ENCODE results near the gene TMEM165. TPM values are rescaled to one million over a fixed set of nuclear protein-coding genes. Genes with fewer than 3 reads are reported as not detected.

Gene TMEM165
- total RNA-seq, 1 donor from 2014 or later: 141 TPM

DNA sequence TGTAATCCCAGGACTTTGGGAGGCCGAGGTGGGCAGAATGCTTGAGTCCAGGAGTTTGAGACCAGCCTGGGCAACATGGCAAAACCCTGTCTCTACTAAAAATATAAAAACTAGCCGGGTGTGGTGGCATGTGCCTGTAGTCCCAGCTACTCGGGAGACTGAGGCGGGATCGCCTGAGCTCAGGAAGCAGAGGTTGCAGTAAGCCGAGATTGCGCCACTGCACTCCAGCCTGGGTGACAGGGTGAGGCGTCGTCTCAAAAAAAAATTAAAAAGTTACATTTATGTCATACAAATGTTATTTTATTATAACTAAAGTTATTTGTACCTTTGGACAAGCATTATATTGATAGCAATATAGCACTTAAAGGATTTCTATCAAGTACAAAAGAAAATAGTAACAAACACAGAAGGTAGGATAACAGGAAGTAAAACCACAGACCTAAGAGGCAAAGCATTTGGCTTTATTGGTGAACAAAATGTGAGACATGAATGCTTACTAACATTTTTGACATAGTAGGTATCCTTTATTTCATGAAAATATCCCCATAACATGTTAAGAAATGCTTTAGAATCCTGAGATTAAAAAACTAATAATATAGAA is 51.5 kb downstream of the TMEM165 start:
- intact Hi-C loops (cut with DNase I): no loop called here
- no peak overlapping the region for H3K27ac ChIP-seq
- no peak for DNase-seq
- TF ChIP-seq, protein P1, sequence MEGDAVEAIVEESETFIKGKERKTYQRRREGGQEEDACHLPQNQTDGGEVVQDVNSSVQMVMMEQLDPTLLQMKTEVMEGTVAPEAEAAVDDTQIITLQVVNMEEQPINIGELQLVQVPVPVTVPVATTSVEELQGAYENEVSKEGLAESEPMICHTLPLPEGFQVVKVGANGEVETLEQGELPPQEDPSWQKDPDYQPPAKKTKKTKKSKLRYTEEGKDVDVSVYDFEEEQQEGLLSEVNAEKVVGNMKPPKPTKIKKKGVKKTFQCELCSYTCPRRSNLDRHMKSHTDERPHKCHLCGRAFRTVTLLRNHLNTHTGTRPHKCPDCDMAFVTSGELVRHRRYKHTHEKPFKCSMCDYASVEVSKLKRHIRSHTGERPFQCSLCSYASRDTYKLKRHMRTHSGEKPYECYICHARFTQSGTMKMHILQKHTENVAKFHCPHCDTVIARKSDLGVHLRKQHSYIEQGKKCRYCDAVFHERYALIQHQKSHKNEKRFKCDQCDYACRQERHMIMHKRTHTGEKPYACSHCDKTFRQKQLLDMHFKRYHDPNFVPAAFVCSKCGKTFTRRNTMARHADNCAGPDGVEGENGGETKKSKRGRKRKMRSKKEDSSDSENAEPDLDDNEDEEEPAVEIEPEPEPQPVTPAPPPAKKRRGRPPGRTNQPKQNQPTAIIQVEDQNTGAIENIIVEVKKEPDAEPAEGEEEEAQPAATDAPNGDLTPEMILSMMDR (IDR thresholded peaks at IDR 0.05): no peak
- peaks cover 68% of the 10 kb centered on the region for H3K36me3 ChIP-seq
- no peaks in the 10 kb centered on the region for H3K4me1 ChIP-seq
- no peak for ATAC-seq
- H3K9me3 ChIP-seq: no peaks in the 10 kb centered on the region
- H3K4me3 ChIP-seq: no peak overlapping the region
- H3K27me3 ChIP-seq: no peaks in the 10 kb centered on the region

DNA sequence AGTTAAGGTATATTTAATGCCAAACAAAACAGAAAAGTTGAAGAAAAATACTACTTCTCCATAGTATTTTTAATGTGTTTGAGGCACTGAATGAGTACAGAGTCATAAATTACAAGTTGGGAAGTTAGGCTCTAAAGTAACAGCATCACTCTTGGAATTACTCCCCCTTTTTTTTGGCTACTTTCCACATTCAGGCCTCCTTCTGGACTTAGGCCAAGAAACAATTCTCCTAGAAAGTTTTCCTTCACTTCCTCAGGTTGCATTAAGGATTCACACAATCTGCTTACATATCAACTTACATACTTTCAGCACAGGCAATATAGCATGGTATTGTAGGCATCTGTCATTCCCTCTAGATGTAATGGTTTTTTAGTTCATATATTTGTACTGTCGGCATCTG is 52.1 kb downstream of the TMEM165 start:
- intact Hi-C loops (cut with DNase I): no loop called here
- H3K36me3 ChIP-seq: peaks cover 66% of the 10 kb centered on the region
- H3K27me3 ChIP-seq: no peaks in the 10 kb centered on the region
- ATAC-seq (no peak), DNase-seq (no peak)
- no peaks in the 10 kb centered on the region for H3K9me3 ChIP-seq
- H3K4me3 ChIP-seq: no peak overlapping the region
- TF ChIP-seq, protein P1 (IDR thresholded peaks at IDR 0.05): no peak
- H3K4me1 ChIP-seq: no peaks in the 10 kb centered on the region
- no peak overlapping the region for H3K27ac ChIP-seq

GRCh38 chr4:55450566-55450965 is 54.8 kb downstream of the TMEM165 start:
- intact Hi-C loops (cut with DNase I): no loop called here
- TF ChIP-seq, protein P1 (IDR thresholded peaks at IDR 0.05): no peak
- Histone ChIP-seq H3K36me3 (peaks cover 63% of the 10 kb centered on the region), H3K4me1 (no peaks in the 10 kb centered on the region), H3K4me3 (no peak overlapping the region), H3K9me3 (no peaks in the 10 kb centered on the region), H3K27ac (no peak overlapping the region), H3K27me3 (no peaks in the 10 kb centered on the region)
- no peak for DNase-seq
- no peak for ATAC-seq

- Histone ChIP-seq H3K36me3 (peaks cover 13% of the 10 kb centered on the region), H3K4me1 (no peaks in the 10 kb centered on the region), H3K4me3 (no peak overlapping the region), H3K9me3 (no peaks in the 10 kb centered on the region), H3K27me3 (no peaks in the 10 kb centered on the region), H3K27ac (no peak overlapping the region)
- no peak for ATAC-seq
- intact Hi-C loops (cut with DNase I): no loop called here
- TF ChIP-seq, protein P1 (IDR thresholded peaks at IDR 0.05): no peak
- no peak for DNase-seq
These were observed 62.4 kb downstream of the TMEM165 start for GRCh38 chr4:55458164-55458563.

GRCh38 chr4:55458611-55459010 is 62.9 kb downstream of the TMEM165 start:
- H3K9me3 ChIP-seq: no peaks in the 10 kb centered on the region
- no peaks in the 10 kb centered on the region for H3K27me3 ChIP-seq
- ATAC-seq: no peak
- no peaks in the 10 kb centered on the region for H3K4me1 ChIP-seq
- no peak overlapping the region for H3K4me3 ChIP-seq
- no peak overlapping the region for H3K27ac ChIP-seq
- TF ChIP-seq, protein P1 (IDR thresholded peaks at IDR 0.05): no peak
- intact Hi-C loops (cut with DNase I): no loop called here
- no peak for DNase-seq
- peaks cover 13% of the 10 kb centered on the region for H3K36me3 ChIP-seq

DNA sequence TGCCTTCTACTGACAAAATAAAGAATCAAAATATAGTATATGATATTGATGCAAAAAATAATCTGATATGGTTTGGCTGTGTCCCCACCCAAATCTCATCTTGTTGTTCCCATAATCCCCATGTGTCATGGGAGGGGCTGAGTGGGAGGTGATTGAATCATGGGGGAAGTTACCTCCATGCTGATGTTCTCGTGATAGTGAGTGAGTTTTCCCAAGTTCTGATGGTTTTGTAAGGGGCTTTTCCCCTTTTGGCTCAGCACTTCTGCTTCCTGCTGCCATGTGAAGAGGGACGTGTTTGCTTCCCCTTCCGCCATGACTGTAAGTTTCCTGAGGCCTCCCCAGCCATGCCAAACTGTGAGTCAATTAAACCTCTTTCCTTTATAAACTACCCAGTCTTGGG is 70.2 kb downstream of the TMEM165 start:
- H3K4me1 ChIP-seq: no peaks in the 10 kb centered on the region
- ATAC-seq: no peak
- H3K9me3 ChIP-seq: no peaks in the 10 kb centered on the region
- TF ChIP-seq, protein P1 (IDR thresholded peaks at IDR 0.05): no peak
- no peaks in the 10 kb centered on the region for H3K27me3 ChIP-seq
- no peak overlapping the region for H3K4me3 ChIP-seq
- intact Hi-C loops (cut with DNase I): no loop called here
- H3K27ac ChIP-seq: no peak overlapping the region
- peaks cover 25% of the 10 kb centered on the region for H3K36me3 ChIP-seq
- DNase-seq: no peak
